ENCODE data around the gene PAQR8. TPM values are rescaled to one million over a fixed set of nuclear protein-coding genes. Genes with fewer than 3 reads are reported as not detected.
A peak's percentile ranks its signal among the peaks of the same experiment; 100 is the strongest.

The PAQR8 gene
- total RNA-seq, 2 experiments from 2014 or later, result 5.5 to 6.2 TPM

DNA sequence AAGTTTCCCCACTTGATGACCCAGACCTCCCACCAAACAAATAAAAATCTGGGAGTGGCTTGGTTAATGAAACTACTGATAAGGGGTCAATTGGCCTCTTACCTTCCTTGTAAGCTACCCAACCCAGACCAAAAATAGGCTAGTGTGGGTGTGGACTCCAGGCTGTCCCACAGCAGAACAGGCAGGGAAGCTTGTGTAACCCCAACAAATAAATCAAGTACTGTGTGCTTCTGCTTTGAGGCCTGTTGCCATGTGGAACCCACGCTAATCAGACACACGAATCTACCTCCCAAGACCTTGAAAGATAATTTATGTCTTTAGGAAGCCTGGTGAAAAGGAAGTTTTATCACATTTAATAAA is 33.7 kb upstream of the PAQR8 start:
- Histone ChIP-seq H3K9me3 (ENCODE audit: low read length) (no peaks in the 10 kb centered on the region), H3K36me3 (ENCODE audit: insufficient read depth, low read length) (no peaks in the 10 kb centered on the region), H3K4me1 (ENCODE audit: insufficient read depth, low read length, poor library complexity, severe bottlenecking) (peaks cover 44% of the 10 kb centered on the region), H2AFZ (ENCODE audit: low read length) (peak overlapping the region; percentile 68), H3K4me3 (ENCODE audit: low read depth, low read length, poor library complexity, severe bottlenecking) (no peak overlapping the region), H4K20me1 (ENCODE audit: insufficient read depth, low read length) (no peaks in the 10 kb centered on the region), H3K27ac (ENCODE audit: low read depth, low read length, poor library complexity, severe bottlenecking) (no peak overlapping the region), H3K4me2 (ENCODE audit: low read length) (peak overlapping the region; percentile 28; the same call in 1 of the 2 replicates), H3K9me2 (ENCODE audit: insufficient read depth, low read length) (no peaks in the 10 kb centered on the region), H3K79me2 (ENCODE audit: insufficient read depth, low read depth, low read length) (no peaks in the 10 kb centered on the region)
- no peak for DNase-seq (ENCODE audit: low spot score)
- TF ChIP-seq, protein P1, sequence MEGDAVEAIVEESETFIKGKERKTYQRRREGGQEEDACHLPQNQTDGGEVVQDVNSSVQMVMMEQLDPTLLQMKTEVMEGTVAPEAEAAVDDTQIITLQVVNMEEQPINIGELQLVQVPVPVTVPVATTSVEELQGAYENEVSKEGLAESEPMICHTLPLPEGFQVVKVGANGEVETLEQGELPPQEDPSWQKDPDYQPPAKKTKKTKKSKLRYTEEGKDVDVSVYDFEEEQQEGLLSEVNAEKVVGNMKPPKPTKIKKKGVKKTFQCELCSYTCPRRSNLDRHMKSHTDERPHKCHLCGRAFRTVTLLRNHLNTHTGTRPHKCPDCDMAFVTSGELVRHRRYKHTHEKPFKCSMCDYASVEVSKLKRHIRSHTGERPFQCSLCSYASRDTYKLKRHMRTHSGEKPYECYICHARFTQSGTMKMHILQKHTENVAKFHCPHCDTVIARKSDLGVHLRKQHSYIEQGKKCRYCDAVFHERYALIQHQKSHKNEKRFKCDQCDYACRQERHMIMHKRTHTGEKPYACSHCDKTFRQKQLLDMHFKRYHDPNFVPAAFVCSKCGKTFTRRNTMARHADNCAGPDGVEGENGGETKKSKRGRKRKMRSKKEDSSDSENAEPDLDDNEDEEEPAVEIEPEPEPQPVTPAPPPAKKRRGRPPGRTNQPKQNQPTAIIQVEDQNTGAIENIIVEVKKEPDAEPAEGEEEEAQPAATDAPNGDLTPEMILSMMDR (conservative IDR thresholded peaks at IDR 0.05; ENCODE audit: low read length), result no peak
- TF ChIP-seq EZH2phosphoT487 (IDR thresholded peaks at IDR 0.05; ENCODE audit: borderline replicate concordance, low read depth, low read length), result no peak
- intact Hi-C loops (cut with micrococcal nuclease; ENCODE audit: unreplicated experiment), result no loop called here
- ChIA-PET POLR2A (interaction anchor here (0.6 to 1.8 kb wide), 7 partner anchors 9 to 37 kb away, joined by 3 to 5 read pairs (median 3); no protein-coding TSS in a partner anchor), CTCF (ENCODE audit: unreplicated experiment) (no interaction called here)
- no TSS peak for BruUV-seq (replicated peaks)

DNA sequence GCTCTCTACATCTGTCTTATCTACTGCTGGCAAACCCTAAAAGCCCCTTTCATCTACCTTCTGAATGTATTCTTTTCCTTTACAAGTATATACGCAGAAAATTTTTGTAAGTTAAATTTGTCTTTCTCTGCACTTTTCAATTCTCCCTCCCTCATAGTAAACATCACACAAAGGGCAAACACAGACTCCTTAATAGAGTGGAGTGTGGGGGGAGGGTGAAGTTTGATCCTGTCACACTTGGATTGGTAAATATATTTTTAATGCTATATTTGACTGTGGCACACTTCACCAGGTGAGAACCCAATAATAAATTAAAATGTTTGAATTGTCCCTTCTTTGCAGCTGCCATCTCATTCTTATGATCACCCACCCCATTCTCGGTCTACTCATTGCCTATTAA is 33.2 kb upstream of the PAQR8 start:
- Histone ChIP-seq H2AFZ (ENCODE audit: low read length) (peak overlapping the region; percentile 68), H3K4me1 (ENCODE audit: insufficient read depth, low read length, poor library complexity, severe bottlenecking) (peaks cover 47% of the 10 kb centered on the region), H3K4me3 (ENCODE audit: low read depth, low read length, poor library complexity, severe bottlenecking) (no peak overlapping the region), H3K27ac (ENCODE audit: low read depth, low read length, poor library complexity, severe bottlenecking) (peak overlapping the region; percentile 21), H3K79me2 (ENCODE audit: insufficient read depth, low read depth, low read length) (no peaks in the 10 kb centered on the region), H3K4me2 (ENCODE audit: low read length) (peak overlapping the region; percentile 28), H3K9me2 (ENCODE audit: insufficient read depth, low read length) (no peaks in the 10 kb centered on the region), H3K36me3 (ENCODE audit: insufficient read depth, low read length) (no peaks in the 10 kb centered on the region), H4K20me1 (ENCODE audit: insufficient read depth, low read length) (no peaks in the 10 kb centered on the region), H3K9me3 (ENCODE audit: low read length) (no peaks in the 10 kb centered on the region)
- TF ChIP-seq, protein P1 (conservative IDR thresholded peaks at IDR 0.05; ENCODE audit: low read length), result no peak
- no peak for TF ChIP-seq EZH2phosphoT487 (IDR thresholded peaks at IDR 0.05; ENCODE audit: borderline replicate concordance, low read depth, low read length)
- no TSS peak for BruUV-seq (replicated peaks)
- intact Hi-C loops (cut with micrococcal nuclease; ENCODE audit: unreplicated experiment), result no loop called here
- ChIA-PET POLR2A (interaction anchor here (0.6 to 1.8 kb wide), 6 partner anchors 12 to 36 kb away, joined by 3 to 5 read pairs (median 4); no protein-coding TSS in a partner anchor), CTCF (ENCODE audit: unreplicated experiment) (no interaction called here)
- DNase-seq (ENCODE audit: low spot score), result no peak

DNA sequence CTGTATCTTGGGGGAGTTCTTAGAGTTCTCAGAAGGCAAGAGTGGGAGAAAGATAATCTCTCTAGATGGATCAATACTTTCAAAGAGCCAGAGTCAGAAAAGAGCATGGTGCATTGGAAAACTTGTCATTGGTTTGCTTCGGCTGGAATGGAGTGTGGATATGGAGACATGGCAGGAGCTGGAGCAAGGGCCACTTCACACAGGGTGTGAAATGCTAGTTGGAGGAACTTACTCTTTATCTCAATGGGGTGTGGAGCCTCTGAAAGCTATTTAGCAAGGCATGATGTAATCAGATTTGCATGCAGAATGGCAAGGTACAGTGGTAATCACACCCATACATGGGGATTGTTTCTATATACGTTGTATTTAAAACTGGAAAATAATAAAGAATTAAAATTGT is 31.5 kb upstream of the PAQR8 start:
- ChIA-PET POLR2A (interaction anchor here (0.6 to 1.6 kb wide), 10 partner anchors 8 to 219 kb away, joined by 3 to 7 read pairs (median 3); no protein-coding TSS in a partner anchor), CTCF (ENCODE audit: unreplicated experiment) (no interaction called here)
- BruUV-seq (replicated peaks), result no TSS peak
- Histone ChIP-seq H3K9me2 (ENCODE audit: insufficient read depth, low read length) (no peaks in the 10 kb centered on the region), H3K4me3 (ENCODE audit: low read depth, low read length, poor library complexity, severe bottlenecking) (no peak overlapping the region), H2AFZ (ENCODE audit: low read length) (no peak overlapping the region), H3K27ac (ENCODE audit: low read depth, low read length, poor library complexity, severe bottlenecking) (no peak overlapping the region), H3K36me3 (ENCODE audit: insufficient read depth, low read length) (no peaks in the 10 kb centered on the region), H3K9me3 (ENCODE audit: low read length) (no peaks in the 10 kb centered on the region), H3K4me2 (ENCODE audit: low read length) (no peak overlapping the region), H3K79me2 (ENCODE audit: insufficient read depth, low read depth, low read length) (no peaks in the 10 kb centered on the region), H4K20me1 (ENCODE audit: insufficient read depth, low read length) (no peaks in the 10 kb centered on the region), H3K4me1 (ENCODE audit: insufficient read depth, low read length, poor library complexity, severe bottlenecking) (peaks cover 54% of the 10 kb centered on the region)
- TF ChIP-seq EZH2phosphoT487 (IDR thresholded peaks at IDR 0.05; ENCODE audit: borderline replicate concordance, low read depth, low read length), result no peak
- TF ChIP-seq, protein P1 (conservative IDR thresholded peaks at IDR 0.05; ENCODE audit: low read length), result no peak
- intact Hi-C loops (cut with micrococcal nuclease; ENCODE audit: unreplicated experiment), result no loop called here
- DNase-seq (ENCODE audit: low spot score), result no peak
